Fibroblast of lung (primary cell): ENCODE data around the gene GGCX. TPM values are rescaled to one million over a fixed set of nuclear protein-coding genes. Genes with fewer than 3 reads are reported as not detected.

Source experiments
- DNase-seq, 2 donors: peaks; one replicate each; pipeline versions ENCODE4 v3.0.0 to v3.0.0-alpha.2; 2010; ENCODE audit warnings: low read depth in 2 of 2
- H2AFZ ChIP-seq: 2 replicates; pipeline ENCODE4 v1.5.1; 2012; ENCODE audit warnings: low read length, control low read depth, inconsistent platforms
- H3K27ac ChIP-seq: 2 replicates; pipeline ENCODE4 v1.5.1; 2011; ENCODE audit warnings: low read length, control low read depth; ENCODE audit not compliant: insufficient read depth
- H3K27me3 ChIP-seq: 2 replicates; pipeline ENCODE4 v1.5.1; 2011; ENCODE audit warnings: mild to moderate bottlenecking, low read length; ENCODE audit not compliant: control insufficient read depth, insufficient read depth
- H3K36me3 ChIP-seq: 2 replicates; pipeline ENCODE4 v1.5.1; 2011; ENCODE audit warnings: low read length; ENCODE audit not compliant: control insufficient read depth, insufficient read depth
- H3K4me1 ChIP-seq: 2 replicates; pipeline ENCODE4 v1.5.1; 2011; ENCODE audit warnings: low read length; ENCODE audit not compliant: control insufficient read depth, insufficient read depth; ENCODE audit errors: extremely low read depth
- H3K4me2 ChIP-seq: 2 replicates; pipeline ENCODE4 v1.5.1; 2011; ENCODE audit warnings: low read length, control low read depth; ENCODE audit not compliant: insufficient read depth; ENCODE audit errors: extremely low read depth
- H3K4me3 ChIP-seq, 4 experiments: fragments of 200-600 bp in 1 of 4; sonication (generic) in 1 of 4; replicated peaks in 1 of 4; 2 replicates each; pipeline ENCODE4 v1.5.1; 2011 to 2016; ENCODE audit warnings: low read length in 4 of 4, low read depth in 3 of 4, mild to moderate bottlenecking in 3 of 4, control low read depth in 2 of 4, inconsistent platforms in 1 of 4, mixed read lengths in 1 of 4; ENCODE audit not compliant: insufficient read depth in 1 of 4; ENCODE audit errors: control extremely low read depth in 1 of 4
- H3K79me2 ChIP-seq: 2 replicates; pipeline ENCODE4 v1.5.1; 2012; ENCODE audit warnings: mild to moderate bottlenecking, low read length, inconsistent platforms; ENCODE audit not compliant: control insufficient read depth, insufficient read depth
- H3K9ac ChIP-seq: 2 replicates; pipeline ENCODE4 v1.5.1; 2011; ENCODE audit warnings: mild to moderate bottlenecking, low read length, control low read depth; ENCODE audit not compliant: insufficient read depth
- H3K9me3 ChIP-seq: 2 replicates; pipeline ENCODE4 v1.5.1; 2012; ENCODE audit warnings: low read depth, low read length; ENCODE audit not compliant: control insufficient read depth, insufficient read depth
- H4K20me1 ChIP-seq: 2 replicates; pipeline ENCODE4 v1.5.1; 2011; ENCODE audit warnings: low read length; ENCODE audit not compliant: control insufficient read depth, insufficient read depth; ENCODE audit errors: extremely low read depth
- CTCF ChIP-seq, 2 donors: IDR thresholded peaks in 1 of 2; conservative IDR thresholded peaks in 1 of 2; 1 replicate in 1 of 2; 2 replicates in 1 of 2; pipeline ENCODE4 v1.5.1; 2011 to 2012; ENCODE audit warnings: low read length in 2 of 2, control low read depth in 1 of 2, inconsistent platforms in 1 of 2, low read depth in 1 of 2, mild to moderate bottlenecking in 1 of 2
- EZH2 ChIP-seq: IDR thresholded peaks from 2 replicates; pipeline ENCODE4 v1.5.1; 2012; ENCODE audit warnings: low read length, control low read depth, mild to moderate bottlenecking; ENCODE audit errors: missing control alignments
- polyA minus RNA-seq: library from RNA; depleted of rRNA, polyadenylated mRNA; stranded (reverse); fragments of >200 nt; gene quantifications from 2 replicates; pipeline ENCODE4 v1.2.3, GENCODE V29; 2011; ENCODE audit warnings: low replicate concordance
- polyA plus RNA-seq, 2 donors: library from polyadenylated mRNA; depleted of rRNA in 1 of 2; stranded (reverse) in 1 of 2; unstranded in 1 of 2; fragments of >200 nt; gene quantifications; 2 replicates each; pipeline ENCODE4 v1.2.1, GENCODE V29; 2011 to 2012; ENCODE audit warnings: missing spikeins in 1 of 2
- total RNA-seq: library from RNA; depleted of rRNA; stranded (reverse); fragments of >200 nt; gene quantifications from 2 replicates; pipeline ENCODE4 v1.2.1, GENCODE V29; 2014

GGCX gene
- total RNA-seq = 28.8 and 46.1 TPM in 2 replicates
- 34.4 and 48.8 TPM in 2 replicates for polyA plus RNA-seq
- polyA plus RNA-seq (2012) = 35.1 and 47.5 TPM in 2 replicates
- 90.0 and 137 TPM in 2 replicates for polyA minus RNA-seq

- peak within 1 kb of the TSS; percentile 77 to 94 (median 92) for H3K4me3 ChIP-seq
- H3K27ac ChIP-seq = peak within 1 kb of the TSS; percentile 79
- H4K20me1 ChIP-seq = no peaks in the 10 kb centered on the region
- H3K4me1 ChIP-seq = peaks cover 3% of the 10 kb centered on the region
- H3K9me3 ChIP-seq = no peaks in the 10 kb centered on the region
- H3K36me3 ChIP-seq = peaks cover 8% of the 10 kb centered on the region
- TF ChIP-seq EZH2 = no peak
- no peak for TF ChIP-seq CTCF (conservative IDR thresholded peaks at IDR 0.05 in 1 of 2, IDR thresholded peaks at IDR 0.05 in 1 of 2; ENCODE audit: low read depth in 1 of 2, low read length in 2 of 2)
- peaks cover 26% of the 10 kb centered on the region for H3K79me2 ChIP-seq
- H2AFZ ChIP-seq = peak within 1 kb of the TSS; percentile 97
- DNase-seq = peak; percentile 92 to 95
- peak within 1 kb of the TSS; percentile 66 for H3K9ac ChIP-seq
- peak within 1 kb of the TSS; percentile 96 for H3K4me2 ChIP-seq
- H3K27me3 ChIP-seq = no peaks in the 10 kb centered on the region
Measured at GRCh38 chr2:85561280-85562212, at the start of gene GGCX. Gene GGCX (minus strand): TSS chr2:85561493. CDS start chr2:85561428, 65 bp downstream.

GRCh38 chr2:85607268-85608215 is 46.2 kb upstream of the GGCX start:
- Histone ChIP-seq H3K27ac (no peak overlapping the region), H2AFZ (no peak overlapping the region), H3K4me2 (no peak overlapping the region), H4K20me1 (no peaks in the 10 kb centered on the region), H3K9me3 (no peaks in the 10 kb centered on the region), H3K4me3 (no peak overlapping the region), H3K4me1 (peaks cover 31% of the 10 kb centered on the region), H3K79me2 (peaks cover 15% of the 10 kb centered on the region), H3K36me3 (peaks cover 9% of the 10 kb centered on the region), H3K27me3 (no peaks in the 10 kb centered on the region), H3K9ac (no peak overlapping the region)
- no peak for TF ChIP-seq CTCF (conservative IDR thresholded peaks at IDR 0.05 in 1 of 2, IDR thresholded peaks at IDR 0.05 in 1 of 2; ENCODE audit: low read depth in 1 of 2, low read length in 2 of 2)
- no peak for TF ChIP-seq EZH2
- no peak for DNase-seq

- Histone ChIP-seq H3K4me3 (peak overlapping the region in 3 of 4 experiments; percentile 12 to 22 (median 15)), H3K9ac (peak overlapping the region; percentile 4), H4K20me1 (no peaks in the 10 kb centered on the region), H3K36me3 (peaks cover 9% of the 10 kb centered on the region), H3K79me2 (peaks cover 9% of the 10 kb centered on the region), H2AFZ (no peak overlapping the region), H3K27ac (peak overlapping the region; percentile 86), H3K27me3 (no peaks in the 10 kb centered on the region), H3K4me1 (peaks cover 30% of the 10 kb centered on the region), H3K9me3 (no peaks in the 10 kb centered on the region), H3K4me2 (peak overlapping the region; percentile 59)
- TF ChIP-seq CTCF (conservative IDR thresholded peaks at IDR 0.05 in 1 of 2, IDR thresholded peaks at IDR 0.05 in 1 of 2; ENCODE audit: low read depth in 1 of 2, low read length in 2 of 2) = no peak
- TF ChIP-seq EZH2 = no peak
- no peak for DNase-seq
Measured at GRCh38 chr2:85606116-85606455, 44.8 kb upstream of the GGCX start.
